Measurements from ENCODE around the gene HES6.

The HES6 gene

GRCh38 chr2:238286987-238287736 is 47.3 kb upstream of the HES6 start:
- peaks cover 3% of the 10 kb centered on the region for H3K27me3 ChIP-seq
- peak overlapping the region; percentile 82 to 86 for H3K4me3 ChIP-seq (ENCODE audit: low read depth in 1 of 2, low read length in 1 of 2)
- H3K27ac ChIP-seq = peak overlapping the region; percentile 78
- H3K36me3 ChIP-seq = no peaks in the 10 kb centered on the region
- TF ChIP-seq CTCF (IDR thresholded peaks at IDR 0.05) = no peak
- peaks cover 36 to 40% of the 10 kb centered on the region in 2 experiments for H3K4me1 ChIP-seq (ENCODE audit: control insufficient read depth in 1 of 2, insufficient read depth in 1 of 2, low read depth in 1 of 2, low read length in 1 of 2)
- no peaks in the 10 kb centered on the region for H3K9me3 ChIP-seq

GRCh38 chr2:238286551-238286950 is 46.7 kb upstream of the HES6 start:
- no peak for TF ChIP-seq CTCF (IDR thresholded peaks at IDR 0.05)
- Histone ChIP-seq H3K4me3 (ENCODE audit: low read depth in 1 of 2, low read length in 1 of 2) (no peak overlapping the region), H3K4me1 (ENCODE audit: control insufficient read depth in 1 of 2, insufficient read depth in 1 of 2, low read depth in 1 of 2, low read length in 1 of 2) (peaks cover 36 to 40% of the 10 kb centered on the region in 2 experiments), H3K27me3 (peaks cover 3% of the 10 kb centered on the region), H3K27ac (no peak overlapping the region), H3K9me3 (no peaks in the 10 kb centered on the region), H3K36me3 (no peaks in the 10 kb centered on the region)

GRCh38 chr2:238286095-238286494 is 46.3 kb upstream of the HES6 start:
- peaks cover 36 to 40% of the 10 kb centered on the region in 2 experiments for H3K4me1 ChIP-seq (ENCODE audit: control insufficient read depth in 1 of 2, insufficient read depth in 1 of 2, low read depth in 1 of 2, low read length in 1 of 2)
- no peak overlapping the region for H3K4me3 ChIP-seq (ENCODE audit: low read depth in 1 of 2, low read length in 1 of 2)
- H3K36me3 ChIP-seq = no peaks in the 10 kb centered on the region
- H3K27me3 ChIP-seq = peaks cover 3% of the 10 kb centered on the region
- H3K9me3 ChIP-seq = no peaks in the 10 kb centered on the region
- no peak for TF ChIP-seq CTCF (IDR thresholded peaks at IDR 0.05)
- H3K27ac ChIP-seq = no peak overlapping the region

GRCh38 chr2:238285653-238286082 is 45.8 kb upstream of the HES6 start:
- no peak overlapping the region for H3K27ac ChIP-seq
- peaks cover 36 to 40% of the 10 kb centered on the region in 2 experiments for H3K4me1 ChIP-seq (ENCODE audit: control insufficient read depth in 1 of 2, insufficient read depth in 1 of 2, low read depth in 1 of 2, low read length in 1 of 2)
- no peak overlapping the region for H3K4me3 ChIP-seq (ENCODE audit: low read depth in 1 of 2, low read length in 1 of 2)
- H3K36me3 ChIP-seq = no peaks in the 10 kb centered on the region
- H3K27me3 ChIP-seq = peaks cover 3% of the 10 kb centered on the region
- no peaks in the 10 kb centered on the region for H3K9me3 ChIP-seq
- TF ChIP-seq CTCF (IDR thresholded peaks at IDR 0.05) = no peak

- TF ChIP-seq CTCF (IDR thresholded peaks at IDR 0.05) = no peak
- Histone ChIP-seq H3K27ac (no peak overlapping the region), H3K36me3 (no peaks in the 10 kb centered on the region), H3K9me3 (no peaks in the 10 kb centered on the region), H3K4me3 (ENCODE audit: low read depth in 1 of 2, low read length in 1 of 2) (no peak overlapping the region), H3K4me1 (ENCODE audit: control insufficient read depth in 1 of 2, insufficient read depth in 1 of 2, low read depth in 1 of 2, low read length in 1 of 2) (peaks cover 36 to 40% of the 10 kb centered on the region in 2 experiments), H3K27me3 (peaks cover 3% of the 10 kb centered on the region)
These were observed 45.1 kb upstream of the HES6 start for GRCh38 chr2:238284802-238285515.
